Subcutaneous adipose tissue (tissue), 4 donors: ENCODE results near the gene SUMF2. TPM values are rescaled to one million over a fixed set of nuclear protein-coding genes. Genes with fewer than 3 reads are reported as not detected.

Experiments used
- small RNA-seq: library from RNA; depleted of rRNA; stranded (forward); fragments of <200 nt; gene quantifications from one replicate; pipeline ENCODE3, GENCODE V24; 2016
- total RNA-seq, 4 donors: library from RNA; depleted of rRNA; stranded (reverse); fragments of >200 nt; gene quantifications; one replicate each; pipeline ENCODE4 v1.1.0, GENCODE V29; 2016
- TF ChIP-seq, protein P1 (sequence below): fragments of 450-650 bp; IDR thresholded peaks from one replicate; pipeline ENCODE4 v1.5.1; 2016; ENCODE audit warnings: low read depth, mild to moderate bottlenecking, control low read depth, antibody characterized with exemption, moderate library complexity

SUMF2 gene
- total RNA-seq, 4 donors from 2014 or later, result 79.1 to 169 (median 118) TPM

DNA sequence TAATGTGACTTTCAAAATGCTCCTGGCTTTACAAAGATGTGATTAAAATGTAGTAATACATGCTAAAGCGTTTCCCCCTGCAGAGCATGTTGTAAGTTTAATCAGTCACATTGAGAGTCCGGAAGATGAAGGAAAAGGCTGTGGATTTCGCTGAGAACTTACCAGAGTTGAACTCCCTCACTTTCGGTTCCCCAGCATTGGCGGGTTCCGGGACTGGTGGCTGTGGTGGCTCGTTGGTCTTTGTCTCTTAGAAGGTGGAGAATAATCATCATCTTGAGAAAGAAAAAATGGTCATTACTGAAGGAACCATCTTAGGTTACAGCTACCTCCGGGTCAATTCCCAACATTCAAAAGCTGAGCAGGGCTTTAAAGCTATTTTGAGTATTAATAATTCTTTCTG lies 61.7 kb downstream of the SUMF2 start:
- TF ChIP-seq, protein P1, sequence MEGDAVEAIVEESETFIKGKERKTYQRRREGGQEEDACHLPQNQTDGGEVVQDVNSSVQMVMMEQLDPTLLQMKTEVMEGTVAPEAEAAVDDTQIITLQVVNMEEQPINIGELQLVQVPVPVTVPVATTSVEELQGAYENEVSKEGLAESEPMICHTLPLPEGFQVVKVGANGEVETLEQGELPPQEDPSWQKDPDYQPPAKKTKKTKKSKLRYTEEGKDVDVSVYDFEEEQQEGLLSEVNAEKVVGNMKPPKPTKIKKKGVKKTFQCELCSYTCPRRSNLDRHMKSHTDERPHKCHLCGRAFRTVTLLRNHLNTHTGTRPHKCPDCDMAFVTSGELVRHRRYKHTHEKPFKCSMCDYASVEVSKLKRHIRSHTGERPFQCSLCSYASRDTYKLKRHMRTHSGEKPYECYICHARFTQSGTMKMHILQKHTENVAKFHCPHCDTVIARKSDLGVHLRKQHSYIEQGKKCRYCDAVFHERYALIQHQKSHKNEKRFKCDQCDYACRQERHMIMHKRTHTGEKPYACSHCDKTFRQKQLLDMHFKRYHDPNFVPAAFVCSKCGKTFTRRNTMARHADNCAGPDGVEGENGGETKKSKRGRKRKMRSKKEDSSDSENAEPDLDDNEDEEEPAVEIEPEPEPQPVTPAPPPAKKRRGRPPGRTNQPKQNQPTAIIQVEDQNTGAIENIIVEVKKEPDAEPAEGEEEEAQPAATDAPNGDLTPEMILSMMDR, result no peak

DNA sequence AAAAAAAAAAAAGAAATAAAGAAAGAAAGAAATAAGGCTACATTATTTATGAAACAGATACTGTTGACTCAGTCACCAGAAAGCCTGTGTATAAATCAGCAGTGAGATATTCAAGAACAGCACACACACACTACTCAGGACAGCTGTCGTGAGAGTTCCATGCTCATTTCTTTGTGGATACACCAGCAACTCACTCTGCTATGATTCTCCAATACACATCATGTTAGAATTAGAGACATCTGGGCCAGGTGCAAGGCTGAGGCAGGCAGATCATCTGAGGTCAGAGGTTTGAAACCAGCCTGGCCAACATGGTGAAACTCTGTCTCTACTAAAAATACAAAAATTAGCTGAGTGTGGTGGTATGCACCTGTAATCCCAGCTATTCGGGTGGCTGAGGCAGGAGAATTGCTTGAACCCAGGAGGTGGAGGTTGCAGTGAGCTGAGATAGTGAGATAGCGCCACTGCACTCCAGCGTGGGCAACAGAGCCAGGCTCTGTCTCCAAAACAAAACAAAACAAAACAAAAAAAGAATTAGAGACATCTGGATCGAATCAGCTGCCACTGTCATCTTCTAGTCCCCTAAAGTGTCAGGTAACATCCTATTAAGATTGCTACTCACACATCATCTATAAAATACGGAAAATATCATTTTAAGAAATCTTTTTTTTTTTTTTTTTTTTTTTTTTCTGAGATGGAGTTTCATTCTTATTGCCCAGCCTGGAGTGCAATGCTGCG lies 63.3 kb downstream of the SUMF2 start:
- TF ChIP-seq, protein P1, result no peak

Small RNA genes within 50 kb of the gene (small RNA-seq; reads per million reads assigned to genes)
- not detected for gene SNORA15
- not detected for gene SNORA22B

Other genes with a start within 250 kb of the SUMF2 start
- gene SEPTIN14, start 201.5 kb upstream of the SUMF2 start, total RNA-seq, result not detected
- gene ZNF713, start 176.8 kb upstream of the SUMF2 start, total RNA-seq, result 1 to 10 TPM; 1.3 to 3.8 (median 3.2) TPM
- 10 to 100 TPM in 1 of 4 donors, 1 to 10 TPM in 3; 5.1 to 10.1 (median 6.0) TPM for gene MRPS17, start 112.4 kb upstream of the SUMF2 start, total RNA-seq
- 10 to 100 TPM; 56.9 to 79.9 (median 69.8) TPM for gene NIPSNAP2, start 99.7 kb upstream of the SUMF2 start, total RNA-seq
- 10 to 100 TPM; 11.2 to 23.0 (median 13.2) TPM for gene PSPH, start 12.8 kb upstream of the SUMF2 start, total RNA-seq
- 100 to 1,000 TPM in 1 of 4 donors, 10 to 100 TPM in 3; 75.1 to 133 (median 89.5) TPM for gene CCT6A, start 12.5 kb upstream of the SUMF2 start, total RNA-seq
- gene PHKG1, start 28.7 kb downstream of the SUMF2 start, total RNA-seq, result 1 to 10 TPM in 3 of 4 donors, not detected in 1; 1.1 to 4.2 (median 3.9) TPM
- gene CHCHD2, start 42.2 kb downstream of the SUMF2 start, total RNA-seq, result 100 to 1,000 TPM; 252 to 344 (median 293) TPM
- not detected for gene NUPR2, start 52.1 kb downstream of the SUMF2 start, total RNA-seq